HEK293 (cell line): ENCODE measurements around the gene B4GALNT4.
A peak's percentile ranks its signal among the peaks of the same experiment; 100 is the strongest.

Source experiments
- CTCF ChIA-PET: fragments of 350-600 bp; formaldehyde crosslinking; extraction: SDS; loops from one replicate; lab custom pipeline; 2021; ENCODE audit warnings: antibody characterized with exemption; lab: Yijun Ruan, JAX
- POLR2A ChIA-PET: fragments of 300-600 bp; formaldehyde crosslinking; extraction: SDS; loops from one replicate; lab custom pipeline; 2020; ENCODE audit warnings: antibody characterized with exemption, inconsistent platforms; lab: Yijun Ruan, JAX
- H3K27ac ChIP-seq: fragments of 200-500 bp; sonication (Bioruptor generic); 2 replicates; pipeline ENCODE4 v1.5.1; 2014; ENCODE audit warnings: low read depth, low read length, control low read depth, inconsistent platforms; ENCODE audit errors: extremely low read depth
- H3K36me3 ChIP-seq, 2 experiments: fragments of 200-500 bp in 1 of 2; sonication (Bioruptor generic) in 1 of 2; 1 replicate in 1 of 2; 2 replicates in 1 of 2; pipeline ENCODE4 v1.5.1; 2014 to 2017; ENCODE audit warnings: inconsistent platforms in 2 of 2, low read length in 2 of 2; ENCODE audit not compliant: control insufficient read depth in 2 of 2, insufficient read depth in 1 of 2
- H3K4me1 ChIP-seq: fragments of 200-500 bp; sonication (Bioruptor generic); 2 replicates; pipeline ENCODE4 v1.5.1; 2014; ENCODE audit warnings: mild to moderate bottlenecking, low read length, inconsistent platforms; ENCODE audit not compliant: control insufficient read depth, insufficient read depth
- H3K4me3 ChIP-seq: 2 replicates; pipeline ENCODE4 v1.5.1; 2011; ENCODE audit warnings: low read depth, mild to moderate bottlenecking, control low read depth, low read length, moderate library complexity
- H3K9me3 ChIP-seq: fragments of 200-500 bp; sonication (Bioruptor generic); 2 replicates; pipeline ENCODE4 v1.5.1; 2014; ENCODE audit warnings: low read depth, low read length, inconsistent platforms; ENCODE audit not compliant: control insufficient read depth, insufficient read depth
- KLF9 ChIP-seq: fragments of 450-650 bp; formaldehyde crosslinking; IDR thresholded peaks from 2 replicates; pipeline ENCODE4 v1.5.1; 2016; ENCODE audit warnings: missing biosample characterization, missing genetic modification characterization, low read depth
- REPIN1 ChIP-seq: fragments of 450-650 bp; formaldehyde crosslinking; IDR thresholded peaks from 2 replicates; pipeline ENCODE4 v1.5.1; 2017; ENCODE audit warnings: missing biosample characterization, missing genetic modification characterization, low read depth
- SP7 ChIP-seq: fragments of 450-650 bp; formaldehyde crosslinking; IDR thresholded peaks from 2 replicates; pipeline ENCODE4 v1.5.1; 2016; ENCODE audit warnings: missing biosample characterization, missing genetic modification characterization
- ZBTB17 ChIP-seq: fragments of 450-650 bp; formaldehyde crosslinking; IDR thresholded peaks from 2 replicates; pipeline ENCODE4 v1.5.1; 2016; ENCODE audit warnings: missing biosample characterization, missing genetic modification characterization
- ZFP69B ChIP-seq: fragments of 450-650 bp; formaldehyde crosslinking; IDR thresholded peaks from 2 replicates; pipeline ENCODE4 v1.5.1; 2016; ENCODE audit warnings: missing biosample characterization, missing genetic modification characterization
- ZNF174 ChIP-seq: fragments of 450-650 bp; formaldehyde crosslinking; IDR thresholded peaks from 2 replicates; pipeline ENCODE4 v1.5.0; 2017; ENCODE audit warnings: missing biosample characterization, mild to moderate bottlenecking, missing genetic modification characterization
- ZNF184 ChIP-seq: fragments of 450-650 bp; IDR thresholded peaks from 2 replicates; pipeline ENCODE4 v1.5.1; 2018; ENCODE audit warnings: missing biosample characterization, mild to moderate bottlenecking, missing genetic modification characterization
- ZNF2 ChIP-seq: fragments of 450-650 bp; formaldehyde crosslinking; IDR thresholded peaks from 2 replicates; pipeline ENCODE4 v1.5.1; 2016; ENCODE audit warnings: missing biosample characterization, missing genetic modification characterization
- ZNF302 ChIP-seq: fragments of 450-650 bp; formaldehyde crosslinking; IDR thresholded peaks from 2 replicates; pipeline ENCODE4 v1.5.1; 2016; ENCODE audit warnings: missing biosample characterization, missing genetic modification characterization, low read depth
- ZNF600 ChIP-seq: fragments of 450-650 bp; formaldehyde crosslinking; IDR thresholded peaks from 2 replicates; pipeline ENCODE4 v1.5.1; 2016; ENCODE audit warnings: missing biosample characterization, missing genetic modification characterization
- ZSCAN16 ChIP-seq: fragments of 450-650 bp; formaldehyde crosslinking; IDR thresholded peaks from 2 replicates; pipeline ENCODE4 v1.5.1; 2016; ENCODE audit warnings: missing biosample characterization, missing genetic modification characterization
- TF ChIP-seq, protein P1 (sequence below): fragments of 450-650 bp; formaldehyde crosslinking; IDR thresholded peaks from 2 replicates; pipeline ENCODE4 v1.5.1; 2016; ENCODE audit warnings: missing biosample characterization, missing genetic modification characterization
- TF ChIP-seq, protein P2 (sequence below): fragments of 450-650 bp; formaldehyde crosslinking; IDR thresholded peaks from 2 replicates; pipeline ENCODE4 v1.5.1; 2016; ENCODE audit warnings: missing biosample characterization, missing genetic modification characterization
- TF ChIP-seq, protein P3 (sequence below): fragments of 450-650 bp; IDR thresholded peaks from 2 replicates; pipeline ENCODE4 v1.5.1; 2018; ENCODE audit warnings: missing biosample characterization, mild to moderate bottlenecking, missing genetic modification characterization
- TF ChIP-seq, protein P4 (sequence below): fragments of 450-650 bp; formaldehyde crosslinking; IDR thresholded peaks from 2 replicates; pipeline ENCODE4 v1.5.1; 2017; ENCODE audit warnings: missing biosample characterization, missing genetic modification characterization
- TF ChIP-seq, protein P5 (sequence below): fragments of 450-650 bp; IDR thresholded peaks from 2 replicates; pipeline ENCODE4 v1.5.1; 2018; ENCODE audit warnings: missing biosample characterization, missing genetic modification characterization

Gene B4GALNT4

DNA sequence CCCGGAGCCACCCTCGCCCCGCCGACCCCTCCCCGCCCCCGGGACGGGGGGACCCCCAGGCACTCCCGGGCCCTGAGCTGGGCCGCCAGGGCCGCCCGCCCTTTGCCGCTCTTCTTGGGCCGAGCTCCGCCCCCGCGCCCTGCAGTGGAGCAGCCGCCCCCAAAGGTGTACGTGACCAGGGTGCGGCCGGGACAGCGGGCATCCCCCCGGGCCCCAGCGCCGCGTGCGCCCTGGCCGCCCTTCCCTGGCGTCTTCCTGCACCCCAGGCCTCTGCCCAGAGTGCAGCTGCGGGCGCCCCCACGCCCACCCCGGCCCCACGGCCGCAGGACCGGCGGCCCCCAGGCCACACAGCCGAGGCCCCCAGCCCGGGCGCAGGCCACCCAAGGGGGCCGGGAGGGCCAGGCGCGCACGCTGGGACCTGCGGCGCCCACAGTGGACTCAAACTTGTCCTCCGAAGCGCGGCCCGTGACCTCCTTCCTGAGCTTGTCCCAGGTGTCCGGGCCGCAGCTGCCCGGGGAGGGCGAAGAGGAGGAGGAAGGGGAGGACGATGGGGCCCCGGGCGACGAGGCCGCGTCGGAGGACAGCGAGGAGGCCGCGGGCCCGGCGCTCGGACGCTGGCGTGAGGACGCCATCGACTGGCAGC lies 7.4 kb downstream of the B4GALNT4 start:
- H3K36me3 ChIP-seq: peaks cover 0 to 74% of the 10 kb centered on the region in 2 experiments; a peak in 1 of 3 replicates
- POLR2A ChIA-PET: interaction anchor here (1.1 kb wide), 1 partner anchor 170 kb away, joined by 3 read pairs; the partner anchor contains the start of genes BET1L and RIC8A
- TF ChIP-seq, protein P1, sequence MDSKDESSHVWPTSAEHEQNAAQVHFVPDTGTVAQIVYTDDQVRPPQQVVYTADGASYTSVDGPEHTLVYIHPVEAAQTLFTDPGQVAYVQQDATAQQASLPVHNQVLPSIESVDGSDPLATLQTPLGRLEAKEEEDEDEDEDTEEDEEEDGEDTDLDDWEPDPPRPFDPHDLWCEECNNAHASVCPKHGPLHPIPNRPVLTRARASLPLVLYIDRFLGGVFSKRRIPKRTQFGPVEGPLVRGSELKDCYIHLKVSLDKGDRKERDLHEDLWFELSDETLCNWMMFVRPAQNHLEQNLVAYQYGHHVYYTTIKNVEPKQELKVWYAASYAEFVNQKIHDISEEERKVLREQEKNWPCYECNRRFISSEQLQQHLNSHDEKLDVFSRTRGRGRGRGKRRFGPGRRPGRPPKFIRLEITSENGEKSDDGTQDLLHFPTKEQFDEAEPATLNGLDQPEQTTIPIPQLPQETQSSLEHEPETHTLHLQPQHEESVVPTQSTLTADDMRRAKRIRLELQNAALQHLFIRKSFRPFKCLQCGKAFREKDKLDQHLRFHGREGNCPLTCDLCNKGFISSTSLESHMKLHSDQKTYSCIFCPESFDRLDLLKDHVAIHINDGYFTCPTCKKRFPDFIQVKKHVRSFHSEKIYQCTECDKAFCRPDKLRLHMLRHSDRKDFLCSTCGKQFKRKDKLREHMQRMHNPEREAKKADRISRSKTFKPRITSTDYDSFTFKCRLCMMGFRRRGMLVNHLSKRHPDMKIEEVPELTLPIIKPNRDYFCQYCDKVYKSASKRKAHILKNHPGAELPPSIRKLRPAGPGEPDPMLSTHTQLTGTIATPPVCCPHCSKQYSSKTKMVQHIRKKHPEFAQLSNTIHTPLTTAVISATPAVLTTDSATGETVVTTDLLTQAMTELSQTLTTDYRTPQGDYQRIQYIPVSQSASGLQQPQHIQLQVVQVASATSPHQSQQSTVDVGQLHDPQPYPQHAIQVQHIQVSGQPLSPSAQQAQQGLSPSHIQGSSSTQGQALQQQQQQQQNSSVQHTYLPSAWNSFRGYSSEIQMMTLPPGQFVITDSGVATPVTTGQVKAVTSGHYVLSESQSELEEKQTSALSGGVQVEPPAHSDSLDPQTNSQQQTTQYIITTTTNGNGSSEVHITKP: no peak
- TF ChIP-seq, all 188 proteins: peak for 0
- CTCF ChIA-PET: no interaction called here
- Histone ChIP-seq H3K4me3 (no peak overlapping the region), H3K27ac (no peak overlapping the region), H3K9me3 (no peaks in the 10 kb centered on the region), H3K4me1 (no peaks in the 10 kb centered on the region)

DNA sequence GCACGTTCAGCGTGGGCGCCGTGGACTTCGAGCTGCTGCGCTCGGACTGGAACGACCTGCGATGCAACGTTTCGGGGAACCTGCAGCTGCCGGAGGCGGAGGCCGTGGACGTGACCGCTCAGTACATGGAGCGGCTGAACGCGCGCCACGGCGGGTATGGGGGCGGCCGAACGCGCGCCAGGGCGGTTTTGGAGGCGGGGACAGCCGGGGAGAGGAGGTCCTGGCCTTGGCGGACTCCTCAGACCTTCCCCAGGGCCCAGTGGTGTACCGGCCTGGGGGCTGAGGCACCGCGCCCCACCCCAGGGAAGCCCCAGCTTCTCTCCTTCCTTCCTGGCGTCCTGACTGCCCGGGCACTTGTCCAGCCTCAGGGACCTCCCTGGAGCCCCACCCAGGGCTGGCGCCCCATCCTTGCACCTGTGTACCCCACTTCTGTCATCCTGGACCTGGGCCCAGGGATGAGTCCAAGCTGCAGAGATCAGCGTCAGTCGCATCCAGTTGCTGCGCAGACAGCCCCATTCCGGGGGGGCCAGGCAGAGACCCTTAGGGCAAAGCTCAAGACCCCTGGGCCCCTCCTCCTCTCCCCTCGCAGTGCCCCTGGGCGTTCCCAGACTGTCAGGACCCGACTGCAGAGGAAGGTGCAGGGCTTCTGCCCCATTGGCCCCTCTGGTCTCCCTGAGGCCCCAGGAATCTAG lies 8.0 kb downstream of the B4GALNT4 start:
- POLR2A ChIA-PET: interaction anchor here (1.1 kb wide), 1 partner anchor 170 kb away, joined by 3 read pairs; the partner anchor contains the start of genes BET1L and RIC8A
- Histone ChIP-seq H3K4me3 (no peak overlapping the region), H3K27ac (no peak overlapping the region), H3K4me1 (no peaks in the 10 kb centered on the region), H3K9me3 (no peaks in the 10 kb centered on the region), H3K36me3 (peaks cover 0 to 71% of the 10 kb centered on the region in 2 experiments; a peak in 1 of 3 replicates)
- CTCF ChIA-PET: no interaction called here
- TF ChIP-seq, protein P2, sequence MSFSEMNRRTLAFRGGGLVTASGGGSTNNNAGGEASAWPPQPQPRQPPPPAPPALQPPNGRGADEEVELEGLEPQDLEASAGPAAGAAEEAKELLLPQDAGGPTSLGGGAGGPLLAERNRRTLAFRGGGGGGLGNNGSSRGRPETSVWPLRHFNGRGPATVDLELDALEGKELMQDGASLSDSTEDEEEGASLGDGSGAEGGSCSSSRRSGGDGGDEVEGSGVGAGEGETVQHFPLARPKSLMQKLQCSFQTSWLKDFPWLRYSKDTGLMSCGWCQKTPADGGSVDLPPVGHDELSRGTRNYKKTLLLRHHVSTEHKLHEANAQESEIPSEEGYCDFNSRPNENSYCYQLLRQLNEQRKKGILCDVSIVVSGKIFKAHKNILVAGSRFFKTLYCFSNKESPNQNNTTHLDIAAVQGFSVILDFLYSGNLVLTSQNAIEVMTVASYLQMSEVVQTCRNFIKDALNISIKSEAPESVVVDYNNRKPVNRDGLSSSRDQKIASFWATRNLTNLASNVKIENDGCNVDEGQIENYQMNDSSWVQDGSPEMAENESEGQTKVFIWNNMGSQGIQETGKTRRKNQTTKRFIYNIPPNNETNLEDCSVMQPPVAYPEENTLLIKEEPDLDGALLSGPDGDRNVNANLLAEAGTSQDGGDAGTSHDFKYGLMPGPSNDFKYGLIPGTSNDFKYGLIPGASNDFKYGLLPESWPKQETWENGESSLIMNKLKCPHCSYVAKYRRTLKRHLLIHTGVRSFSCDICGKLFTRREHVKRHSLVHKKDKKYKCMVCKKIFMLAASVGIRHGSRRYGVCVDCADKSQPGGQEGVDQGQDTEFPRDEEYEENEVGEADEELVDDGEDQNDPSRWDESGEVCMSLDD: peak; percentile 20; the same call in 1 of the 2 replicates
- TF ChIP-seq, protein P3, sequence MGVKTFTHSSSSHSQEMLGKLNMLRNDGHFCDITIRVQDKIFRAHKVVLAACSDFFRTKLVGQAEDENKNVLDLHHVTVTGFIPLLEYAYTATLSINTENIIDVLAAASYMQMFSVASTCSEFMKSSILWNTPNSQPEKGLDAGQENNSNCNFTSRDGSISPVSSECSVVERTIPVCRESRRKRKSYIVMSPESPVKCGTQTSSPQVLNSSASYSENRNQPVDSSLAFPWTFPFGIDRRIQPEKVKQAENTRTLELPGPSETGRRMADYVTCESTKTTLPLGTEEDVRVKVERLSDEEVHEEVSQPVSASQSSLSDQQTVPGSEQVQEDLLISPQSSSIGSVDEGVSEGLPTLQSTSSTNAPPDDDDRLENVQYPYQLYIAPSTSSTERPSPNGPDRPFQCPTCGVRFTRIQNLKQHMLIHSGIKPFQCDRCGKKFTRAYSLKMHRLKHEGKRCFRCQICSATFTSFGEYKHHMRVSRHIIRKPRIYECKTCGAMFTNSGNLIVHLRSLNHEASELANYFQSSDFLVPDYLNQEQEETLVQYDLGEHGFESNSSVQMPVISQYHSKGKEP (tag by site-specific recombination): no peak

DNA sequence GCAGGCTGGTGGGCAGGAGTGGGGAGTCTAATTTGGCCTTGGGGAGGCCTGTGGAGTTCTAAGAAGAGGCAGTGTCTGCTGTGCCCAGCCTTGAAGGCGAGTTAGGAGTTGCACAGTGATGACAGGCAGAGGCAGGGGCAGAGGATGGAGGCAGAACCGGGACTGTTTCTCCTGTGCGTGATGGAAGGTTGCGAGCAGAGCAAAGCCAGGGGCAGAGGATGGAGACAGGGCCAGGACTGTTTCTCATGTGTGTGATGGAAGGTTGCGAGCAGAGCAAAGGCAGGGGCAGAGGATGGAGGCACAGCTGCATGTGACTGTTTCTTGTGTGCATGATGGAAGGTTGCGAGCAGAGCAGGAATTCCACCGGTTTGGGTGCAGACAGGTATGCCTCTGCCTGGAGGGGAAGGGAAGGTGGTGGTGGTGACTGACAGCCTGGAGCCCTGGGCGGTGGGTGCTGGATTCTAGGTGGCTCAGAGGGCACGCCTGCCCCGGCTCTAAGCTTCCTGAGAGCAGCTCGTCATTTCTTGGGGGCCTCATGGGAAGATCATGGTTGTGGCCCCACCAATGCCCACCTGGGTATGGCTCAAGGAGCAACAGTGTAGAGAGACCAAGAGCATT lies 8.7 kb downstream of the B4GALNT4 start:
- Histone ChIP-seq H3K36me3 (peaks cover 0 to 68% of the 10 kb centered on the region in 2 experiments; a peak in 1 of 3 replicates), H3K4me1 (no peaks in the 10 kb centered on the region), H3K27ac (no peak overlapping the region), H3K4me3 (no peak overlapping the region), H3K9me3 (no peaks in the 10 kb centered on the region)
- ChIA-PET POLR2A (interaction anchor here (1.1 kb wide), 1 partner anchor 171 kb away, joined by 3 read pairs; the partner anchor contains the start of genes BET1L and RIC8A), CTCF (no interaction called here)
- TF ChIP-seq ZNF174 (tag by site-specific recombination) (no peak), ZSCAN16 (tag by site-specific recombination) (no peak), ZNF2 (tag by site-specific recombination) (no peak), ZNF184 (tag by site-specific recombination) (no peak), SP7 (no peak), ZBTB17 (peak; percentile 72), ZNF600 (tag by site-specific recombination) (peak; percentile 100), KLF9 (no peak), REPIN1 (tag by site-specific recombination) (no peak), ZNF302 (no peak), ZFP69B (tag by site-specific recombination) (no peak)
- TF ChIP-seq, protein P4, sequence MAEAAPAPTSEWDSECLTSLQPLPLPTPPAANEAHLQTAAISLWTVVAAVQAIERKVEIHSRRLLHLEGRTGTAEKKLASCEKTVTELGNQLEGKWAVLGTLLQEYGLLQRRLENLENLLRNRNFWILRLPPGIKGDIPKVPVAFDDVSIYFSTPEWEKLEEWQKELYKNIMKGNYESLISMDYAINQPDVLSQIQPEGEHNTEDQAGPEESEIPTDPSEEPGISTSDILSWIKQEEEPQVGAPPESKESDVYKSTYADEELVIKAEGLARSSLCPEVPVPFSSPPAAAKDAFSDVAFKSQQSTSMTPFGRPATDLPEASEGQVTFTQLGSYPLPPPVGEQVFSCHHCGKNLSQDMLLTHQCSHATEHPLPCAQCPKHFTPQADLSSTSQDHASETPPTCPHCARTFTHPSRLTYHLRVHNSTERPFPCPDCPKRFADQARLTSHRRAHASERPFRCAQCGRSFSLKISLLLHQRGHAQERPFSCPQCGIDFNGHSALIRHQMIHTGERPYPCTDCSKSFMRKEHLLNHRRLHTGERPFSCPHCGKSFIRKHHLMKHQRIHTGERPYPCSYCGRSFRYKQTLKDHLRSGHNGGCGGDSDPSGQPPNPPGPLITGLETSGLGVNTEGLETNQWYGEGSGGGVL (tag by site-specific recombination): no peak
- TF ChIP-seq, protein P5, sequence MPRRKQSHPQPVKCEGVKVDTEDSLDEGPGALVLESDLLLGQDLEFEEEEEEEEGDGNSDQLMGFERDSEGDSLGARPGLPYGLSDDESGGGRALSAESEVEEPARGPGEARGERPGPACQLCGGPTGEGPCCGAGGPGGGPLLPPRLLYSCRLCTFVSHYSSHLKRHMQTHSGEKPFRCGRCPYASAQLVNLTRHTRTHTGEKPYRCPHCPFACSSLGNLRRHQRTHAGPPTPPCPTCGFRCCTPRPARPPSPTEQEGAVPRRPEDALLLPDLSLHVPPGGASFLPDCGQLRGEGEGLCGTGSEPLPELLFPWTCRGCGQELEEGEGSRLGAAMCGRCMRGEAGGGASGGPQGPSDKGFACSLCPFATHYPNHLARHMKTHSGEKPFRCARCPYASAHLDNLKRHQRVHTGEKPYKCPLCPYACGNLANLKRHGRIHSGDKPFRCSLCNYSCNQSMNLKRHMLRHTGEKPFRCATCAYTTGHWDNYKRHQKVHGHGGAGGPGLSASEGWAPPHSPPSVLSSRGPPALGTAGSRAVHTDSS (tag by site-specific recombination): no peak
